ENCODE results near the gene REX1BD.
"Not testable (repeated sequence)": the region's sequence is repeated elsewhere in the genome, so short reads cannot be mapped to it uniquely, and the experiment has no call there.

REX1BD gene

DNA sequence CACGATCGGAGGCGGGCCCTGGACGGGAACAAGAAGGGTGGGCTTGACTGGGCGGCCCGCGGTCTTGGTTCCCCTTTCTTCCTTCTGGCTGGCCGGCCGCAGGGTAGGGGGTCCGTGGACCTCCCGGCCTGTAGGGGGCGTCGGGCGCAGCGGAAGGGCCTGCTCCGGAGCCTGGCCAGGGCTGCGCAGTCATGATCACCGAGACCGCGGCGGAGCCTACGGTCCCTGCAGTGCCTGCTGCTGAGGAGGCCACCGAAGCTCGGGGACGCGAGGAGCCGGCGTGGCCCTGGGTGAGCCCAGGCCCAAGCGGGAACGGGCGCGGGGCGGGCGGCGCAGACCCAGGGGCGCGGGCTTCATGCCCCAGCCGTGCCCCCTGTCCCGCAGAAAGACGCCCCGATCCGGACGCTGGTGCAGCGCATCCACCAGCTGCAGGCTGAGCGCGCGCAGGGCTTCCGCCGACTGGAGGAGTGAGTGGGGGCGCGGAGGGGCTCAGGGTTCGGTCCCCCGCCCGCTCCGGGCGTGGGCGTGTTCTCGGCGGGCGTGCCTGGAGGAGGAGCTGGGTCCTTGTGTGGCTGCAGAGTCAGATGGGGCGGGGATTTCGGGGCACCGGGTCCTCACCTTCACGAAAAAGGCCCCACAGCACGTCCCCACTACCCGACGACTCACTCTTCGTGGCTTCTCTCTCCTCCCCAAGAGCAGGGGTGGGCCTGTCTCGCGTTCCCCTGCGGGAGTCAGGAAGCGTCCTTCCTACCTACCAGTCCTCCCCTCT, at the start of gene REX1BD:
TSS of gene REX1BD (plus strand) at position 188 of the 769 bp plus-strand sequence. CDS start at position 192, 4 bp downstream.
- DNase-seq (ENCODE audit: low spot score) = peak; percentile 84

DNA sequence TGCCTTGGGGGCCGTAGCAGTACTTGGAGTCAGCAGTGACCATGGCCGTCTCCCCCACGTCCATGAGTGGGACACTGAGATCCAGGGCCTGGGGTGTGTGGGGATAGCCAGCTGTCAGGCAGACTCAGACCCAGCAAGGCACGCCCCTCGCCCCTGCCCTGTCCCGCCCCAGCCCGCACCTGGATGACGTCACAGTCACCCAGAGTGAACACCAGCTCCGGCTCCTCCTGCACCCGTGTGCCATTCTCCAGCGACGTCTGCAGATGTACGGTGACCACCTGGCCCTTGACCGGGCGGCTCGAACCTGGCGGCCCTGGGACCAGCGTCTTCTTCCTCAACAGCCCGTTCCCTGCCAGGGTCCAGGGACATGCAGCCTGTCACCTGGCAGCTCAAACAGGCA, 49.2 kb upstream of the REX1BD start:
- no peak for DNase-seq (ENCODE audit: low spot score)

DNA sequence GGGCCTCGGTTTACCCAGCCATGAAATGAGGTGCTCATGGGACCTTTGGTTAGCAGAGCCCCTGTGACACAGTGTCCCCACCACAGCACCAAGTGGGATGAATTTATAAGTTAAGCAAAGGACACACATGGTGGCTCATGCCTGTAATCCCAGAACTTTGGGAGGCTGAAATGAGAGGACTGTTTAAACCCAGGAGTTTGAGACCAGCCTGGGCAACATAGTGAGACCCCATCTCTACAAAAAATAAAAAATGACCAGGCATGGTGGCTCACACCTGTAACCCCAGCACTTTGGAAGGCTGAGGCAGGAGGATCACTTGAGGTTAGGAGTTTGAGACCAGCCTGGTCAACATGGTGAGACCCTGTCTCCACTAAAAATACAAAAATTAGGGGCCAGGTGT, 48.4 kb upstream of the REX1BD start:
- DNase-seq (ENCODE audit: low spot score) = not testable (repeated sequence)

DNA sequence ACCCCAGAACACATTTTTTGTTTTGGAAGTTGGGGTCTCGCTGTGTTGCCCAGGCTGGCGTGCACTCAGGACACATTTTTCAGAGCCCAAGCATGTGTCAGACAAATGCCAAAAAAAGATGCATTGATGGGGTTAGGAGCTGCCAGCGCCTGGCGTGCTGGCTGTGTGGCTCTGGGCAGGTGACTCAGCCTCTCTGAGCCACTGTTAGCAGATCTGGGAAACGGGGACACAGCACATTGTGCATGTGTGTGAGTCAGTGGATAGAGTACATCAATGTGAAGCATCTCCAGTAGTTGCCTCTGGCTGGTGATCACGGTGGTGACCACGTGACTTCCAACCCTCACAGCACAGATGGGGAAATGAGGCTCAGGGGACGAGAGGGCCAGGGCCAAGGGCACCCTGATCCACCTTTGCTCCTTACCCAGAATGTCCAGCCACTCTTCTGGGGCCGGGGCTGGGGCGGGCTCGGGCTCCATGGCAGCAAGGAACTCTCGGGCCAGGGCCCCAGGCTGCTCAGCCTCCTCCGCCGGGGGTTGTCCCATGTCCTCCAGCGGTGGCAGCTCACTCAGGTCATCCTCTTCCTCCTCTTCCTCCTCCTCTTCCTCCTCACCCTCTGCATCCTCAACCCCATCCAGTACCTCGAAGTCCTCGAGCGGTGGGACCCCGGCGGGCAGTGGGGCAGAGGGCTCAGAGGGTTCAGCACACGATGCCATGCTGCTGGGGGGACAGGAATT, 47.2 kb upstream of the REX1BD start:
- no peak for DNase-seq (ENCODE audit: low spot score)

DNA sequence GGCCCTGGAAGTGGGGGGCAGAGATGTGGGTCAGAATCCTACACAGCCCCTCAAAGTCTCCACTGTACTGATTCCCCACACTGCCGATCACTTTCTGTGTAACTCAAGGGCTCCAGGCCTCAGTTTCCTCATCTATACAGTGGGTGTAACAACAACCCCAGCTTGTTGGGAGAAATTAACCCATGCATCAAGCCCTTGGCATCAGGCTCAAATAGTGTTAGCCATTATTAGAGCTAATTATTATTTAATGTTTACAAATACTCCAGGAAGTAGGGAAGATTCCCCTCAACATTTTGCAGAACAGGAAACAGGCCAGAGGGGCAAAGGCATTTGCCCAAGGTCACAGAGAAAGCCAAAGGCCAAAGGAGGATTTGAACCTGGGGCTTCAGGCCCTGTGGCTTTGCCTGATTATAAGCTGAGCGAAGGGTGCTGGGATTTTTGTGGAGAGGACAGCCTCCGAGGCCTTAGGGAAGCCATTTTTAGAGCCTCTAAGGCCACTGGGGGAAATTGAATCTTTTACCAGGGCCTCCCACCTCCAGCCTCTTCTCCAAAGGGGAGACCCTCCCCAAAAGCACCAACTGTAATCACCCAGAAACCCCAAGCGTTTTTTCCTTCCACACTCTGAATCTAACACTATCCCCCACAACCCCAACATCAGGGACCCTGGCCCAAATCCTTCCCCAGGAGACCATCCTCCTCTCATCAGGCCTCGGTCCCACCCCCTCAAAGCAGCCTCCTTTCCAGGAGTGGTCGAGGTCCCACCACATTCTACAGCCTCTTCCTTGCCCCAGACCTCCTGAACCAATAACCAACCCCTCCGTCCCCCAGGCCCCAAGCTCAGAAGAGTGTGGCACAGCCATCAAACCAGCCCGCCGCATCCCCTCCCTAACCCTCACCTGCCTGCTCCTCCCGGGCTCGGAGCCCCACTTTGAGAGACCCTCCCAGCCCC, 46.3 kb upstream of the REX1BD start:
- no peak for DNase-seq (ENCODE audit: low spot score)

DNA sequence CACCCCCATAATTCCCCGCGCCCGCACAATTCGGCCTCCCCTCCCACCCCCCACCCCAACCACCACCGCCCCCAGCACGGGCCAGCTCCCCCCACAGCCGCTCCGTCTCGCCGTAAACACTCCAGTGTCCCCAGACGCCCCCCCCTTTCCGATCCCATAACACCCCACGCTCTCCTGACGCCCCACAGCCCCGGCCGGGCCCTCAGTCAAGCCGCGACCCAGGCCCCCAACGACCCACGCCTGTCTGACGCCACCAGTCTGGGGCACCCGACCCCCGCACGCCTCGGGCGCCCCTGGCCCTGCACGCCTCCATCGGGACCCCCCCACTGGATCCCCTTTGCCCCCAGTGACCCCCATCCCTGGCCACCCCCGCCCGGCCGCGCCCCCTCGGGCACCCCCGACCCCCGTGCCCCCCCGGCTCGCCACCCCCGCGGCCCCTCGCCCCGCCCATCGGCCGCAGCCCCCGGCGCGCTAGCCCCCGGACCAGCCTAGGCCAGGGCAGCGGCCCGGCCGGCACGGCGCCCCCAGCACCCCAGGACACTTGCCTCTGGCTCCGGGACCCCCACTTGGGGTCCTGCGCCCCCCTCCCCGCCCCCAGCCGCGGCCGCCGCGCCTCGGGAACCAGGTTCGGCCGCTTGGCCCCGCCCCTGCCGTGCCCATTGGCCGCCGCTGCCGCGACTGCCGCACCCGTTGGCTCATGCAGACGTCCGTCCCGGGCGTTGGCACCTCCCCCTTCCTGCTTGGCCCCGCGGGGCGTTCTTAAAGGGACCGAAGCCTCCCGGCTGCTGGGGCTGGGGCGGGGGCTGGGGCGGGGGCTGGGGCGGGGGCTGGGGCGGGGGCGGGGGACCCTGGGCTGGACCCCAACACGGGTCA, 45.4 kb upstream of the REX1BD start, which contains the start of gene FKBP8:
TSS of gene FKBP8 (minus strand) at position 633 of the 873 bp plus-strand sequence. CDS start 1,603 bp downstream, outside the sequence.
- DNase-seq (ENCODE audit: low spot score) = peak; percentile 91

DNA sequence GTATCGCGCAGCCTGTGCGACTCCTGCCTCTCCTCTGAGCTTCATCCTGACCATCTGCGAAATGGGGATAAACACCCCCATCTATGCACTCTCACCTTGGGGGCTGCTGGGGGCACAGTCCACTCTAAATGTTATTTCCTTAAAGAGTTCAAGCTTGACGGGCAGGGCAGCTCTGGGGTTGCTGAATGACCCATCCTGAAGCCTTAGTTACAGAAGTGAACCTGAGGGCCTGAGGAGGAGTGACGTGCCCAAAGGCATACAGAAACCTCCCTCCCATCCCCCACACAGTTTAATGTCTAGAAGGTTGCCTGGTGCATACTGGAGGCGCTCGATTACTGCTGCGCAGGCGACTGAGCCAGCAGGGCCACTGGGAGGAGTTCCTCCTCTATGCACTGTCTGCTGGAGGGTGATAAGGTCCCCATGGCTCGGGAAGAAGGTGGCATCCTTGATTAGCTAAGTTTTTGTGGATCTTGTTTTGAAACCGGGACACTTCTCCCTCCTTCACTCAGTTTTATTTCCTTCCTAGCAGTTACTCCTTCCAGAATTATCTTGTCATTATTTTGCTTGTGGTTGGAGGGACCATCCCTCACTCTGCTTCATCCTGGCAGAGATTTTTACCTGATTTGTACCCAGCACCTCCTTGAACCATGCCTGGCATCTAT, 44.7 kb upstream of the REX1BD start:
- peak; percentile 70 for DNase-seq (ENCODE audit: low spot score)

DNA sequence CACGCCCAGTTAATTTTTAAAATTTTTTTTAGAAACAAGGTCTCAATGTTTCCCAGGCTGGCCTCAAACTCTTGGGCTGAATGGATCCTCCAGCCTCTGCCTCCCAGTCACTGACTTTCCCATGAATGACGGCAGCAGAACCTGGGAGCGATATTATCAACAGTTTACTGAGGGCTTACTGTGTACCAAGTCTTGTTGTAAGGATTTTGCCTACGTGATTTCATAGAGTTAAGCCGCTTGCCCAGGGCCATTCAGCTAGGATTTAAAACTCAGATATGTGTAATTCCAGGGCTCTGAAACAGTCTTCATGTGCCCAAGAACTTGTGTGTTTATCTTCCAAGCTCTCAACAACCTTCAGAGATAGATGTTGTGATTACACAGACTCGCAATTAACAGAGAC, 37.0 kb upstream of the REX1BD start:
- DNase-seq (ENCODE audit: low spot score) = no peak

DNA sequence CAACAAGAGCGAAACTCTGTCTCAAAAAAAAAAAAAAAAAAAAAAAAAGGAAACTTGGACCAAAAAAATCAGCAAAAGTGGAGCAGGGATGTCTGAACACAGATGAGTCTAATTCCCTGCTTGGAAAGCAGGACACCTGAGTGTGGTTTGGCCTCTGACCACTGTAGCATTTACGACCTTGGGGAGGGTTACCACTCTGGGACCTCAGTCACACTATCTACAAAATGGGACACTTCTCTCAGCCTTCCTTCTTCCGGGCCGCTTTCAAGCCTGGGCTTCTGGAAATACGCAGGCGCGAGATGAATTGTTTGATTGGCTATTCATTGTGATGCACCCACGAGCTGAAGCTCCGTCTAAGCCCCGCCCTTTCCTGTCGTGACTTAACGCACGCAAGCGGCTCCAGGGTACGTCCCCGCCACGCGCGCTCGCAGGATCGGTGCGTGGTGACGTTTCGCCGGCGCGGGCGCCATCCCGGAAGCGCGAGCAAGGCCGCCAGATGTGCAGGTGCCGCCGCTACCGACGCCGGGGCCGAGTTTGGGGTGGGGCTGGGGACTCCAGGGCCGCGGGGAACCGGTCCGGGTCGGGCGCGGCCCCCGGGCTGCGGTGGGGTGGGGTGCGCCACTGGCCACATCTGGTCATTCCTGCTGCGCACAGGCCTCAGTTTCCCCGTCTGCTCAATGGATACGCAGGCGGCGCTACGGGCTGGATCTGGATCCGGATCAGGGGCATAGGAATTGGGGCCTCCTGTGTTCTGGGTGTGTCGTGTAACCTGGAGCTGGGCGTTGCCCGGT, 31.0 kb upstream of the REX1BD start, which contains the start of gene KXD1:
TSS of gene KXD1 (plus strand) at position 460 of the 791 bp plus-strand sequence. CDS start 4,187 bp downstream, outside the sequence.
- DNase-seq (ENCODE audit: low spot score) = peak; percentile 99

DNA sequence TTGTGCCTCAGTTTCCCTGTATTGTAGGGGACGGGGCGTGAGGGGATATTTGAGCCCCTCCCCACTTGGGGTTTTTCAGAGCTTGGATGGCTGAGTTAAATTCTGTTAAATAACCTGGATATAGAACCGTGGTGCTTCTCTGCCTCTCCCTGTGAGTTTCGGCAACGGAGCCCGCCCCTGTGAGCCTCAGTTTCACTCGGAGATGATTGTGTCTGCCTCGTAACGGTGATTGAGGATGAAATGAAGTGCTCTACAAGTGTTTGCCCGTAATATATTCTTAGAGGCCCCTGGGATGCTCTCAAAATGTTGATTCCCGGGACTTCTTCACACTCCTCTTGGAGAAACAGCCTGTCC, 30.4 kb upstream of the REX1BD start:
- no peak for DNase-seq (ENCODE audit: low spot score)

DNA sequence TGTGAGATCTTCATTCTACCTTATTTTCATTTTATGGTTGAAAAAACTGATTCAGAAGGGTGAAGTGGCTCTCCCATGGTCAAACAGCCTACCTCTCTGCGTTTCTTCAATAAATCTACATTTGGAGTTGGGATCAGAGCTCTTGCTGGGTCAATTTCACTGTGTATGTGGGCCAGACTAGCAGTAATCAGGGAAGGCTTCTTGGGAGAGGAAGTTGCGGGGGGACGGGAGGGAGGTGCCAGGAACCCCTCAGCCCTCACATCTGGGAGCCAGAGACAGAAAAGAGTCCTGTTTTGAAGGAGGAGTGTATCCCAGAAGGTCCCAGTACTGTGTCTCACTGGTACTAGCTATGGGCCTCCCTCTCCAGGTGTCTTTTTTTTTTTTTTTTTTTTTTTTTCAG, 30.0 kb upstream of the REX1BD start:
- no peak for DNase-seq (ENCODE audit: low spot score)

DNA sequence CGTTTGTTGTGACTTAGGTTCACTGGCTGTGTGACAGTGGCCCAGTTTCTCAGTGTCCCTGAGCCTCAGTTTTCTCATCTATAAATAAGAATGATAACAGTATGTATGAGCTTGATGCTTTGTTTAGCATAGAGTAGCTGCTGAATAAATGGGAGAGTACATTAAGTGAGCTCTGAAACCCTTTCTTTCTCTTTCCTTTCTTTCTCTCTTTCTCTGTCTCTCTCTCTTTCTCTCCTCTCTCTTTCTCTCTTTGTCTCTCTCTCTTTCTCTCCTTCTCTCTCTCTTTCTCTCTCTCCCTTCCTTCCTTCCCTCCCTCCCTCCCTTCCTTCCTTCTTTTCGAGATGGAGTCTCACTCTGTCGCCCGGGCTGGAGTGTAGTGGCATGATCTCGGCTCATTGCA, 28.9 kb upstream of the REX1BD start:
- no peak for DNase-seq (ENCODE audit: low spot score)

DNA sequence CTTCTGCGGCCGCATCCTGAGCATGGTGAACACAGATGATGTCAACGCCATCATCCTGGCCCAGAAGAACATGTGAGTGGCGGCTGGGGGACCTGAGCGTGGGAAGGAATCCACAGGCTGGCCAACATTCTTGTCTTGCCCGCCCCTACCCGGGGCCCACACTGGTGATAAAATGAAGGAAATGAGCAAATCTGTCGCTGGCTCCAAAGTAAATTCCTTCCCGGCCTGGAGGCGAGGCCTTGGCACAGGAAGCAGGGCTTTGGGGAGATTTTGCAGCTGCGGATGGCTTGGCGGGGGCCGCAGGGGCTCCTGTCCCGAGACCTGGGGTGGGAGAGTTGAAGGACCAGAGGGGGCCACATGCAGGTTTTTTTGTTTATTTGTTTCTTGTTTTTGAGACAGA, 26.5 kb upstream of the REX1BD start:
- no peak for DNase-seq (ENCODE audit: low spot score)

DNA sequence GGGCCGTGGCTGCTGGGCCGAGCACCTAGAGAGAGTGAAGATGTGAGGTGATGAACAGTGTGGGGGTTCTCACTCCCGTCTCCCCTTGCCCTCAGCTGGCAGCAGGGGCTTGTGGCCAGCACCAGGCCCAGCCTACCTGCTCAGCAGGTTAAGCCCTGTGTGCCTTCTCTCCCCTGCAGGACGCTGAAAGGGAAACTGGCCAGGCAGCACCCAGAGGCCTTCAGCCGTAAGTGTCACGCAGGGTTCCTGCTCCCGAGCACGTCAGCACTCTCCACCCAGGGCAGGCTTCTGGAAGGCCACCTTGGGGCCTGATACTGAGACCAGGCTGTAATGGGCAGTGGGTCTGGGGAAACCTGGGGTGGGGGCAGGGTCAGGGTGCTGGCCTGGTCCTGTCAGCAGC, 21.6 kb upstream of the REX1BD start:
- DNase-seq (ENCODE audit: low spot score) = no peak

DNA sequence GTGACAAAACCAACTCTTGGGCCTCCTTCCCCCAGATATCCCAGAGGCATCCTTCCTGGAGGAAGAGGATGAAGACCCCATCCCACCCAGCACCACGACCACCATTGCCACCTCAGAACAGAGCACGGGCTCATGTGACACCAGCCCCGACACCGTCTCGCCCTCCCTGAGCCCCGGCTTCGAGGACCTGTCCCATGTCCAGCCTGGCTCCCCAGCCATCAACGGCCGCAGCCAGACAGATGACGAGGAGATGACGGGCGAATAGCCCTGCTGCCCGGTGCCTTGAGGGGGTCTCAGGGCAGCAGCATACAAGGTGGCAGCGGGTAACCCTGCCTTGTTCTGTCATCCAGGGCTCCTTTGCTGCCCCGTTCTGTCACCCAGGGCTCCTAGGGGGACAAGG, 20.2 kb upstream of the REX1BD start:
- no peak for DNase-seq (ENCODE audit: low spot score)

DNA sequence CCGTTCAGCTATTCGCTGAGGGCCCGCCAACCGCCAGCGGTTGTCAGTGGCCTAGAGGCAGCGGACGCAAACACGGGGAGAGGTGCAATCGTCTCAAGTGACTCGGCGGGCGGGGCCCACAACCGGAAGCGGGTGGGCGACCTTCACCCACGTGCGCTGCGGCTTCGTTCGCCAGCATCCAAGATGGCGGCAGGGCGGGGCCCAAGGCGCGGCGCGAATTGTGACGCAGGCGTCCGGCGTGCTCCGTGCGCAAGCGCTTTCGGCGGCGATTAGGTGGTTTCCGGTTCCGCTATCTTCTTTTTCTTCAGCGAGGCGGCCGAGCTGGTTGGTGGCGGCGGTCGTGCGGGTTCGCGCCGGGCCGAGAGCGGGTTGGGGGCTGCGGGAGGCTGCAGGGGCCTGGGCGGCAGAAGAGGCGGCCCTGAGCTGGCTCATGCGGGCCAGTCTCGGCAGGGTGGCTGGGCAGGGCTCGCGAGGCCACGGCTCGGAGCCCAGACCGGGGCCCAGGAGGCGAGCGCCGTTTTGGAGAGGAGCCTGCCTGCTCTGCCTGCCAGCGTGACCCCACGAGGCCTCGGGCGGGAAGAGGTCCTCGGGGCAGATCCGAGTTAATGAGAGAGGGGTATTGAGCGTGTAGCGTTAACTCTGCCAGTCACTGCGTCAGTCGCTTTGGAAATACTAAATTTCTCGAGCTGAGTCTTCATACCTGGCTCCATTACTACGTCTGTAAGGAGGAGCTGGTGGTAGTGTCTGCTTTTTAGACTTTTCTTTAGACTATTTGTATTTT, 16.8 kb upstream of the REX1BD start, which contains the start of gene UBA52:
TSS of gene UBA52 (plus strand) at position 294 of the 781 bp plus-strand sequence. CDS start 1,444 bp downstream, outside the sequence.
- peak; percentile 96 for DNase-seq (ENCODE audit: low spot score)

DNA sequence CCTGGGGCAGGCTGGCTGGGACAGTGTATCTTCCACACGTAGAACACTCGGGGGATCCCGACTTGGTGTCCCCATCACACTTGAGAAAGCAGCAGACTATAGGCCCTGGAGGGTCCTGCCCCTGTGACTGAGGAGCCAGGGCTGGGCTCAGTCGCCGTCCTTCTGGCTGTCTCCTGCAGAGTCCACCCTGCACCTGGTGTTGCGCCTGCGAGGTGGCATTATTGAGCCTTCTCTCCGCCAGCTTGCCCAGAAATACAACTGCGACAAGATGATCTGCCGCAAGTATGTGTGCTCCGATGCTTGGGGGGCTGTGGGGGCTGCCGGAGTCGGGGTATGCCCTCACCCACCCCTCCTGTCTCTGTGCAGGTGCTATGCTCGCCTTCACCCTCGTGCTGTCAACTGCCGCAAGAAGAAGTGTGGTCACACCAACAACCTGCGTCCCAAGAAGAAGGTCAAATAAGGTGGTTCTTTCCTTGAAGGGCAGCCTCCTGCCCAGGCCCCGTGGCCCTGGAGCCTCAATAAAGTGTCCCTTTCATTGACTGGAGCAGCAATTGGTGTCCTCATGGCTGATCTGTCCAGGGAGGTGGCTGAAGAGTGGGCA, 13.8 kb upstream of the REX1BD start:
- DNase-seq (ENCODE audit: low spot score) = no peak

DNA sequence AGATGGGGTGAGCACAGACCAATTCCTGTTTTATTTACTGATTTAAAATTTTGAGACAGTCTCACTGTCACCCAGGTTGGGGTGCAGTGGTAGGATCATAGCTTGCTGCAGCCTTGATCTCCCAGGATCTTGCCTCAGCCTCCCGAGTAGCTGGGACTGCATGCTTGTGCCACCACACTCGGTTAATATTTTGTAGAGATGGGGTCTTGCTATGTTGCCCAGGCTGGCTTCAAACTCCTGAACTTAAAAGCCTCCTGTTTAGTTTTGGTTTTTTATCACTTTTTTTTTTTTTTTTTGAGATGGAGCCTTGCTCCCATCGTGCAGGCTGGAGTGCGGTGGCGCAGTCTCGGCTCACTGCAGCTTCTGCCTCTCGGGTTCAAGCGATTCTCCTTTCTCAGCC, 12.2 kb upstream of the REX1BD start:
- no peak for DNase-seq (ENCODE audit: low spot score)
